ENCODE data around the gene SIT1. TPM values are rescaled to one million over a fixed set of nuclear protein-coding genes. Genes with fewer than 3 reads are reported as not detected.

SIT1 gene
- total and polyA plus RNA-seq, 12 donors, result 0.19 to 3.6 (median 0.31) TPM; not detected in 5

DNA sequence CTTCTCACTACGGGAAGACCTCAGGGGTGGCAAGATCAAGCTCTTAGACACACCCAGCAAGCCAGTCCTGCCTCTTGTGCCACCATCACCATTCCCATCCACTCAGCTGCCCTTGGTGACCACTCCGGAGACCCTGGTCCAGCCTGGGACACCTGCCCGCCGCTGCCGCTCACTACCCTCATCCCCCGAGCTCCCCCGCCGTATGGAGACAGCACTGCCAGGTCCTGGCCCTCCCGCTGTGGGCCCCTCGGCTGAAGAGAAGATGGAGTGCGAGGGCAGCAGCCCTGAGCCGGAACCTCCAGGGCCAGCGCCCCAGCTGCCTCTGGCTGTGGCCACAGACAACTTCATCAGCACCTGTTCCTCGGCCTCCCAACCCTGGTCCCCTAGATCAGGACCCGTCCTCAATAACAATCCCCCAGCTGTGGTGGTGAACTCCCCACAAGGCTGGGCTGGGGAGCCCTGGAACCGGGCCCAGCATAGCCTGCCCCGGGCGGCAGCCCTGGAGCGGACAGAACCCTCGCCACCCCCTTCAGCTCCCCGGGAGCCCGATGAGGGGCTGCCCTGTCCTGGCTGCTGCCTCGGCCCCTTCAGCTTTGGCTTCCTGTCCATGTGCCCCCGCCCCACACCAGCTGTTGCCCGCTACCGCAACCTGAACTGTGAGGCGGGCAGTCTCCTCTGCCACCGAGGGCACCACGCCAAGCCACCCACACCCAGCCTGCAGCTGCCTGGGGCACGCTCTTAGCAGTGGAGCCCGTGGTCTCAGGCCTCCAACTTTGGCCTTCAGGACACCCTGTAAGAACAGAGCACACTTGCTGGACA, 41.5 kb downstream of the SIT1 start:
- H3K4me1 ChIP-seq, result peaks cover 0 to 27% (median 16%) of the 10 kb centered on the region in 9 donors
- WGBS, 2 donors, result 91 to 93% methylated on average over 30 to 31 of the region's 31 CpGs
- peaks cover 0 to 38% (median 7%) of the 10 kb centered on the region in 9 donors for H3K36me3 ChIP-seq
- no peaks in the 10 kb centered on the region for H3K9me3 ChIP-seq
- H3K4me3 ChIP-seq, result no peak overlapping the region
- DNase-seq (no peak), ATAC-seq (no peak)
- no peaks in the 10 kb centered on the region for H3K27me3 ChIP-seq
- H3K27ac ChIP-seq, result no peak overlapping the region
- TF ChIP-seq, protein P1, sequence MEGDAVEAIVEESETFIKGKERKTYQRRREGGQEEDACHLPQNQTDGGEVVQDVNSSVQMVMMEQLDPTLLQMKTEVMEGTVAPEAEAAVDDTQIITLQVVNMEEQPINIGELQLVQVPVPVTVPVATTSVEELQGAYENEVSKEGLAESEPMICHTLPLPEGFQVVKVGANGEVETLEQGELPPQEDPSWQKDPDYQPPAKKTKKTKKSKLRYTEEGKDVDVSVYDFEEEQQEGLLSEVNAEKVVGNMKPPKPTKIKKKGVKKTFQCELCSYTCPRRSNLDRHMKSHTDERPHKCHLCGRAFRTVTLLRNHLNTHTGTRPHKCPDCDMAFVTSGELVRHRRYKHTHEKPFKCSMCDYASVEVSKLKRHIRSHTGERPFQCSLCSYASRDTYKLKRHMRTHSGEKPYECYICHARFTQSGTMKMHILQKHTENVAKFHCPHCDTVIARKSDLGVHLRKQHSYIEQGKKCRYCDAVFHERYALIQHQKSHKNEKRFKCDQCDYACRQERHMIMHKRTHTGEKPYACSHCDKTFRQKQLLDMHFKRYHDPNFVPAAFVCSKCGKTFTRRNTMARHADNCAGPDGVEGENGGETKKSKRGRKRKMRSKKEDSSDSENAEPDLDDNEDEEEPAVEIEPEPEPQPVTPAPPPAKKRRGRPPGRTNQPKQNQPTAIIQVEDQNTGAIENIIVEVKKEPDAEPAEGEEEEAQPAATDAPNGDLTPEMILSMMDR (IDR thresholded peaks at IDR 0.05), result no peak
- intact Hi-C loops (cut with DNase I), result loop anchor here in 4 of 10 donors (5.0 to 10.0 kb wide), 2 partner anchors 38 to 46 kb away; partner anchors contain the start of genes CCDC107 (in 1 of the 4), RMRP (in 1 of the 4) and SIT1 (in 1 of the 4)

DNA sequence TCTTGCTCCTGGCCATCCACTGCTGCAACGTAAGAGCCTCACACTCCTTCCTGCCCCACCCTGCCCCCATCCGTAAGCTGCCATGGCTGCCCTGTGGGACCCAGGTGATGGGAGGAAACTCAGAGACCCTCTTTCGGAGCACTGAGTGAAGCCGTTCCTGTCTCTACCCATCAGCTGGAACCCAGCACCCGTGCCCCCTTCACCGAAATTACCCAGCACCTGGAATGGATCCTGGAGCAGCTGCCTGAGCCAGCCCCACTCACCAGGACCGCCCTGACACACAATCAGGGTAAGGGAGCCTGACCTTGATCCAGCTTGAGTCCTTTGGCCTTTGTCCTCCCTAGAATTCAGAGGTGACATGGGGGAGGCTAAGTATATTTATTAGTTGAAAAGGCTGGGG, 42.5 kb downstream of the SIT1 start:
- Histone ChIP-seq H3K4me3 (no peak overlapping the region), H3K36me3 (peaks cover 0 to 38% (median 7%) of the 10 kb centered on the region in 9 donors), H3K9me3 (no peaks in the 10 kb centered on the region), H3K27me3 (no peaks in the 10 kb centered on the region), H3K27ac (no peak overlapping the region), H3K4me1 (peaks cover 0 to 34% (median 21%) of the 10 kb centered on the region in 9 donors)
- ATAC-seq, result no peak
- TF ChIP-seq, protein P1 (IDR thresholded peaks at IDR 0.05), result no peak
- no peak for DNase-seq
- intact Hi-C loops (cut with DNase I), result loop anchor here in 4 of 10 donors (5.0 to 10.0 kb wide), 2 partner anchors 39 to 47 kb away; partner anchors contain the start of genes CCDC107 (in 1 of the 4), RMRP (in 1 of the 4) and SIT1 (in 1 of the 4)
- 85 to 93% methylated on average over 7 of the region's 7 CpGs for WGBS, 2 donors

DNA sequence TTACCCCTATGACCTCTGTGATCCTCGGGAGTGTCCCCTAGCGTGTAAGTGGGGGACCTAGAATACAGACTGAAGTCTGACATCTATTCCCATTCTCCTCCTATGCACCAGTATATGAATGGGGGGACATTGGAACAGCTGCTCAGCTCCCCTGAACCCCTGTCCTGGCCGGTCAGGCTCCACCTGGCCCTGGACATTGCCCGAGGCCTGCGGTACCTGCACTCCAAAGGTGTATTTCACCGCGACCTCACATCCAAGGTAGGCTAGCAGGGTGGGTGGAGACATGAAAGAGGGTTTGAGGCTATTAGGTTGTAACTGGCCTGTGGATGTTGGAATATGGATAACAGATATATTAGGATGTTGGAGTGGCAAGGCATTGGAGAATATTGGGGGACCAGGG, 44.0 kb downstream of the SIT1 start:
- Histone ChIP-seq H3K4me3 (peak overlapping the region in 4 of 10 donors; percentile 13 to 76 (median 62)), H3K4me1 (peaks cover 0 to 39% (median 25%) of the 10 kb centered on the region in 9 donors), H3K36me3 (peaks cover 0 to 38% (median 7%) of the 10 kb centered on the region in 9 donors), H3K9me3 (no peaks in the 10 kb centered on the region), H3K27me3 (no peaks in the 10 kb centered on the region), H3K27ac (no peak overlapping the region)
- DNase-seq, result no peak
- 86 to 92% methylated on average over 7 of the region's 7 CpGs for WGBS, 2 donors
- TF ChIP-seq, protein P1 (IDR thresholded peaks at IDR 0.05), result no peak
- intact Hi-C loops (cut with DNase I), result loop anchor here in 4 of 10 donors (5.0 to 10.0 kb wide), 2 partner anchors 41 to 48 kb away; partner anchors contain the start of genes CCDC107 (in 1 of the 4), RMRP (in 1 of the 4) and SIT1 (in 1 of the 4)
- no peak for ATAC-seq

GRCh38 chr9:35606138-35606504, 44.6 kb downstream of the SIT1 start:
- Histone ChIP-seq H3K4me1 (peaks cover 0 to 34% (median 25%) of the 10 kb centered on the region in 9 donors), H3K4me3 (peak overlapping the region; percentile 56 to 93 (median 73)), H3K36me3 (peaks cover 0 to 38% (median 7%) of the 10 kb centered on the region in 9 donors), H3K9me3 (no peaks in the 10 kb centered on the region), H3K27me3 (no peaks in the 10 kb centered on the region), H3K27ac (peak overlapping the region in 9 of 10 donors; percentile 72 to 95 (median 92))
- TF ChIP-seq, protein P1 (IDR thresholded peaks at IDR 0.05), result no peak
- DNase-seq (no peak), ATAC-seq (no peak)
- intact Hi-C loops (cut with DNase I), result loop anchor here in 4 of 10 donors (5.0 to 10.0 kb wide), 2 partner anchors 41 to 49 kb away; partner anchors contain the start of genes CCDC107 (in 1 of the 4), RMRP (in 1 of the 4) and SIT1 (in 1 of the 4)
- WGBS, 2 donors, result 6 to 9% methylated on average over 5 of the region's 5 CpGs
